SK-N-DZ (cell line): Measurements from ENCODE around the gene SLC29A3.
A peak's percentile ranks its signal among the peaks of the same experiment; 100 is the strongest.

Experiments
- DNase-seq: peaks from one replicate; pipeline ENCODE4 v3.0.0-alpha.2; 2015; ENCODE audit warnings: low spot score

The SLC29A3 gene

GRCh38 chr10:71300555-71301370, 18.3 kb upstream of the SLC29A3 start:
- no peak for DNase-seq

GRCh38 chr10:71301371-71301916, 17.6 kb upstream of the SLC29A3 start:
- no peak for DNase-seq

GRCh38 chr10:71302451-71302850, 16.6 kb upstream of the SLC29A3 start:
- DNase-seq, result no peak

GRCh38 chr10:71302874-71303568, 16.0 kb upstream of the SLC29A3 start:
- DNase-seq, result peak; percentile 65

- no peak for DNase-seq
Measured at GRCh38 chr10:71303569-71303907, 15.5 kb upstream of the SLC29A3 start.

- no peak for DNase-seq
Measured at GRCh38 chr10:71304914-71305313, 14.1 kb upstream of the SLC29A3 start.

- no peak for DNase-seq
Measured at GRCh38 chr10:71306979-71307378, 12.1 kb upstream of the SLC29A3 start.

- no peak for DNase-seq
Measured at GRCh38 chr10:71307469-71308085, 11.5 kb upstream of the SLC29A3 start.

GRCh38 chr10:71308244-71308643, 10.8 kb upstream of the SLC29A3 start:
- DNase-seq, result no peak

- DNase-seq, result no peak
Measured at GRCh38 chr10:71308985-71309384, 10.1 kb upstream of the SLC29A3 start.

GRCh38 chr10:71309919-71310318, 9.1 kb upstream of the SLC29A3 start:
- DNase-seq, result no peak

GRCh38 chr10:71312220-71312619, 6.8 kb upstream of the SLC29A3 start:
- DNase-seq, result no peak

GRCh38 chr10:71312811-71313789, 6.0 kb upstream of the SLC29A3 start:
- peak; percentile 34 for DNase-seq

- peak; percentile 58 for DNase-seq
Measured at GRCh38 chr10:71314028-71314693, 4.9 kb upstream of the SLC29A3 start.

- DNase-seq, result no peak
Measured at GRCh38 chr10:71314694-71315225, 4.3 kb upstream of the SLC29A3 start.

GRCh38 chr10:71316056-71316785, 2.8 kb upstream of the SLC29A3 start:
- no peak for DNase-seq

- DNase-seq, result no peak
Measured at GRCh38 chr10:71316786-71317160, 2.3 kb upstream of the SLC29A3 start.

- no peak for DNase-seq
Measured at GRCh38 chr10:71317739-71318138, 1.3 kb upstream of the SLC29A3 start.

GRCh38 chr10:71319800-71320392, 837 bp downstream of the SLC29A3 start:
- DNase-seq, result no peak
